GM12801 (cell line): ENCODE measurements around the gene HNRNPM.

Experiments
- CTCF ChIP-seq: IDR thresholded peaks from one replicate; pipeline ENCODE4 v1.5.1; 2011; ENCODE audit warnings: control low read depth; ENCODE audit not compliant: insufficient read length; ENCODE audit errors: extremely low read depth

The HNRNPM gene

GRCh38 chr19:8519388-8519787 is 74.6 kb downstream of the HNRNPM start:
- no peak for TF ChIP-seq CTCF

- TF ChIP-seq CTCF, result no peak
Measured at GRCh38 chr19:8525401-8525684, 80.6 kb downstream of the HNRNPM start.

GRCh38 chr19:8526345-8527091 is 81.7 kb downstream of the HNRNPM start:
- no peak for TF ChIP-seq CTCF

GRCh38 chr19:8528500-8528899 is 83.7 kb downstream of the HNRNPM start:
- TF ChIP-seq CTCF, result no peak

GRCh38 chr19:8529369-8530006 is 84.7 kb downstream of the HNRNPM start:
- TF ChIP-seq CTCF, result no peak

- no peak for TF ChIP-seq CTCF
Measured at GRCh38 chr19:8530061-8530679, 85.4 kb downstream of the HNRNPM start.

GRCh38 chr19:8531470-8531869 is 86.7 kb downstream of the HNRNPM start:
- no peak for TF ChIP-seq CTCF
